Measurements from ENCODE around the gene VAV1. TPM values are rescaled to one million over a fixed set of nuclear protein-coding genes. Genes with fewer than 3 reads are reported as not detected.
"Not testable (repeated sequence)": the region's sequence is repeated elsewhere in the genome, so short reads cannot be mapped to it uniquely, and the experiment has no call there.

VAV1 gene
- total RNA-seq, 1 donor from 2014 or later, result not detected

- DNase-seq (ENCODE audit: low read depth, low spot score), result no peak
- peaks cover 2% of the 10 kb centered on the region for H3K9me3 Mint-ChIP-seq
- peaks cover 65% of the 10 kb centered on the region for H3K27me3 Mint-ChIP-seq (ENCODE audit: low read depth)
- no peak overlapping the region for H3K27ac Mint-ChIP-seq (ENCODE audit: unreplicated experiment)
- peaks cover 10% of the 10 kb centered on the region for H3K4me1 Mint-ChIP-seq
- no peaks in the 10 kb centered on the region for H3K36me3 Mint-ChIP-seq (ENCODE audit: low read depth)
- TF ChIP-seq, protein P1, sequence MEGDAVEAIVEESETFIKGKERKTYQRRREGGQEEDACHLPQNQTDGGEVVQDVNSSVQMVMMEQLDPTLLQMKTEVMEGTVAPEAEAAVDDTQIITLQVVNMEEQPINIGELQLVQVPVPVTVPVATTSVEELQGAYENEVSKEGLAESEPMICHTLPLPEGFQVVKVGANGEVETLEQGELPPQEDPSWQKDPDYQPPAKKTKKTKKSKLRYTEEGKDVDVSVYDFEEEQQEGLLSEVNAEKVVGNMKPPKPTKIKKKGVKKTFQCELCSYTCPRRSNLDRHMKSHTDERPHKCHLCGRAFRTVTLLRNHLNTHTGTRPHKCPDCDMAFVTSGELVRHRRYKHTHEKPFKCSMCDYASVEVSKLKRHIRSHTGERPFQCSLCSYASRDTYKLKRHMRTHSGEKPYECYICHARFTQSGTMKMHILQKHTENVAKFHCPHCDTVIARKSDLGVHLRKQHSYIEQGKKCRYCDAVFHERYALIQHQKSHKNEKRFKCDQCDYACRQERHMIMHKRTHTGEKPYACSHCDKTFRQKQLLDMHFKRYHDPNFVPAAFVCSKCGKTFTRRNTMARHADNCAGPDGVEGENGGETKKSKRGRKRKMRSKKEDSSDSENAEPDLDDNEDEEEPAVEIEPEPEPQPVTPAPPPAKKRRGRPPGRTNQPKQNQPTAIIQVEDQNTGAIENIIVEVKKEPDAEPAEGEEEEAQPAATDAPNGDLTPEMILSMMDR (conservative IDR thresholded peaks at IDR 0.05), result no peak
- no peak overlapping the region for H3K4me3 Mint-ChIP-seq
Measured at GRCh38 chr19:6866741-6867151, 94.2 kb downstream of the VAV1 start.

GRCh38 chr19:6868351-6868750 is 95.8 kb downstream of the VAV1 start:
- Mint-ChIP-seq H3K36me3 (ENCODE audit: low read depth) (no peaks in the 10 kb centered on the region), H3K4me3 (no peak overlapping the region), H3K27ac (ENCODE audit: unreplicated experiment) (no peak overlapping the region), H3K4me1 (peaks cover 4% of the 10 kb centered on the region), H3K27me3 (ENCODE audit: low read depth) (peaks cover 67% of the 10 kb centered on the region), H3K9me3 (peaks cover 2% of the 10 kb centered on the region)
- TF ChIP-seq, protein P1 (conservative IDR thresholded peaks at IDR 0.05), result no peak
- DNase-seq (ENCODE audit: low read depth, low spot score), result no peak

DNA sequence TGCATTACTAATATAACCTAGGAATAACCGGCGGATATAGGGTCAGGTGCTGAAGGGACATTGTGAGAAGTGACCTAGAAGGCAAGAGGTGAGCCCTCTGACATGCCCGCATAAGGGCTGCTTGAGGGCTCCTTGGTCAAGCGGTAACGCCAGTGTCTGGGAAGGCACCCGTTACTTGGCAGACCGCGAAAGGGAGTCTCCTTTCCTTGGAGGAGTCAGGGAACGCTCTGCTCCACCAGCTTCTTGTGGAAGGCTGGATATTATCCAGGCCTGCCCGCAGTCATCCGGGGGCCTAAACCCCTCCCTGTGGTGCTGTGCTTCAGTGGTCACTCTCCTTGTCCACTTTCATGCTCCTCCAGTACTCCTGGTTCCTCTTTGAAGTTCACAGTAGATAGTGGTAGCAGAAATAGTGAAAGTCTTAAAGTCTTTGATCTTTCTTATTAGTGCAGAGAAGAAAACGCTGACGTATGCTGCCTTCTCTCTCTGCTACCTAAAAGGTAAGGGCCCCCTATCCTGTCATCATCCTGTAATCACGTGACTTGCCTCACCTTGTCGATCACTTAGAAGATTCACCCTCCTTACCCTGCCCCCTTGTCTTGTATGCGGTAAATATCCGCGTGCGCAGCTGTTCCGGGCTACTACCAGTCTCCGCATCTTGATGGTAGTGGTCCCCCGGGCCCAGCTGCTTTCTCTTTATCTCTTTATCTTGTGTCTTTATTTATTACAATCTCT is 96.8 kb downstream of the VAV1 start:
- H3K4me1 Mint-ChIP-seq; H3K27ac Mint-ChIP-seq (ENCODE audit: unreplicated experiment); H3K9me3 Mint-ChIP-seq; H3K4me3 Mint-ChIP-seq; H3K36me3 Mint-ChIP-seq (ENCODE audit: low read depth); DNase-seq (ENCODE audit: low read depth, low spot score): not testable (repeated sequence)
- peaks cover 70% of the 10 kb centered on the region for H3K27me3 Mint-ChIP-seq (ENCODE audit: low read depth)

DNA sequence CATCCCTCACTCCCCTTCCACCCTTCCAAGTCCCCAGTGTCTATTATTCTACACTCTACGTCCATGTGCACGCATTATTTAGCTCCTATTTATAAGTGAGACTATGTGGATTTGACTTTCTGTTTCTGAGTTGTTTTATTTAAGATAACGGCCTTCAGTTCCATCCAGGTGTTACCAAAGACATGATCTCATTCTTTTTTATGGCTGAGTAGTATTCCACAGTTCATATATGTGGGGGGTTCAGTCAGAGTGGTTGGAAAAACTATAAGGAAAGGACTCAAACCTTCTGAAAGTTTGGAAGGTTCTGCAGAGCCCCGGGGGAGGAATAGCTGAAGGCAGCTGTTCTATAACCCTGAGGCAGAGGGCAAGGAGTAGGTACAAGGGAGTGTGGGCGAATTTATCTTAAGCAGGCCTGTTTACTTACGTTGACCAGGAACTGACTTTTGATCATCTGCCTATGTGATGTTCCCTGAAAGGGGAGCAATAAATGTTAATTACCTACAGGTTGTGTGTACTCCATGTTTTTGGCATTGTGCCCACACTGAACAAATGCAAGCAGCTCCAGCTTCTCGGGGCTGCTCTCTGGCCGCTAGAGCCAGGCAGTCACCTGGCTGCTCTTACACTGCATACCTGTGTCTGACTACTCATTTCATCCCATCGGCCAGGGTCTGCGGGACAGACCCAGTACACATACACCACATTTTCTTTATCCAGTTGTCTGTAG is 101.4 kb downstream of the VAV1 start:
- H3K4me3 Mint-ChIP-seq, result no peak overlapping the region
- H3K9me3 Mint-ChIP-seq, result peaks cover 2% of the 10 kb centered on the region
- H3K4me1 Mint-ChIP-seq, result no peaks in the 10 kb centered on the region
- no peaks in the 10 kb centered on the region for H3K36me3 Mint-ChIP-seq (ENCODE audit: low read depth)
- TF ChIP-seq, protein P1 (conservative IDR thresholded peaks at IDR 0.05), result no peak
- H3K27me3 Mint-ChIP-seq (ENCODE audit: low read depth), result peaks cover 77% of the 10 kb centered on the region
- DNase-seq (ENCODE audit: low read depth, low spot score), result no peak
- no peak overlapping the region for H3K27ac Mint-ChIP-seq (ENCODE audit: unreplicated experiment)

- Mint-ChIP-seq H3K27me3 (ENCODE audit: low read depth) (peaks cover 83% of the 10 kb centered on the region), H3K36me3 (ENCODE audit: low read depth) (no peaks in the 10 kb centered on the region), H3K27ac (ENCODE audit: unreplicated experiment) (no peak overlapping the region), H3K4me1 (no peaks in the 10 kb centered on the region), H3K9me3 (peaks cover 2% of the 10 kb centered on the region), H3K4me3 (no peak overlapping the region)
- no peak for DNase-seq (ENCODE audit: low read depth, low spot score)
- TF ChIP-seq, protein P1 (conservative IDR thresholded peaks at IDR 0.05), result no peak
Measured at GRCh38 chr19:6875218-6875617, 102.7 kb downstream of the VAV1 start.

DNA sequence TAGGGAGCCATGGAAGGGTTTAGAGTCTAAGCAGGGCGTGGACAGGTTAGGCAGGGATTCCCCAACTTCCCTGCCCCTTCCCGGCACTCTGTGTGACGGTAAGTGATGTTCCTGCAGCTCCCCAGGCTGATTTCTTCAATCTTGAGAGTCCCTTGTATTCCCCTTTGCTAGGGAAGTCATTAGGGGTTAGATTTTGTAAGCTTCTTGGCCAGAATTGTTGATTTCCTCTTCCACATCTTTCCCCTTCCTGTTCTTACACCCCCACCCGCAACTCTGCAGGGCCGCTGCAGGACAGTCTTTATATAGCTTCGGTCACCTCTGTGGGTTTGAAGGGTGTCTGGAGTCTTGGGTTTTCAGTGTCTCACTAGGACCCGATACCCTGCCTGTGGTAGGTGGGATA is 104.2 kb downstream of the VAV1 start:
- Mint-ChIP-seq H3K9me3 (no peaks in the 10 kb centered on the region), H3K27me3 (ENCODE audit: low read depth) (peaks cover 82% of the 10 kb centered on the region)

More for the DNA sequence above, 104.2 kb downstream of the VAV1 start:
- no peaks in the 10 kb centered on the region for H3K36me3 Mint-ChIP-seq (ENCODE audit: low read depth)
- no peaks in the 10 kb centered on the region for H3K4me1 Mint-ChIP-seq
- H3K27ac Mint-ChIP-seq (ENCODE audit: unreplicated experiment), result no peak overlapping the region
- DNase-seq (ENCODE audit: low read depth, low spot score), result no peak
- no peak overlapping the region for H3K4me3 Mint-ChIP-seq
- TF ChIP-seq, protein P1 (conservative IDR thresholded peaks at IDR 0.05), result no peak
